HG03108 (cell line): ENCODE results near the gene ADAMTSL1.

Experiments
- ATAC-seq: cut with Tn5 transposase; IDR thresholded peaks from one replicate; pipeline ENCODE4 v1.9.1; 2021; ENCODE audit warnings: moderate library complexity; ENCODE audit not compliant: unreplicated experiment

The ADAMTSL1 gene

GRCh38 chr9:18795947-18796671 is 322.2 kb downstream of the ADAMTSL1 start:
- no peak for ATAC-seq

- ATAC-seq = no peak
These were observed 322.8 kb downstream of the ADAMTSL1 start for GRCh38 chr9:18796696-18797270.

- ATAC-seq = no peak
These were observed 324.2 kb downstream of the ADAMTSL1 start for GRCh38 chr9:18798106-18798505.

GRCh38 chr9:18798508-18799290 is 324.7 kb downstream of the ADAMTSL1 start:
- ATAC-seq = no peak

- no peak for ATAC-seq
These were observed 325.5 kb downstream of the ADAMTSL1 start for GRCh38 chr9:18799428-18799827.

- no peak for ATAC-seq
These were observed 326.6 kb downstream of the ADAMTSL1 start for GRCh38 chr9:18800579-18800978.

GRCh38 chr9:18805386-18805785 is 331.4 kb downstream of the ADAMTSL1 start:
- ATAC-seq = no peak

- ATAC-seq = no peak
These were observed 332.5 kb downstream of the ADAMTSL1 start for GRCh38 chr9:18806232-18807080.

GRCh38 chr9:18810581-18810980 is 336.6 kb downstream of the ADAMTSL1 start:
- ATAC-seq = no peak

GRCh38 chr9:18811171-18811570 is 337.2 kb downstream of the ADAMTSL1 start:
- no peak for ATAC-seq

- ATAC-seq = no peak
These were observed 345.5 kb downstream of the ADAMTSL1 start for GRCh38 chr9:18819418-18819817.

- no peak for ATAC-seq
These were observed 346.7 kb downstream of the ADAMTSL1 start for GRCh38 chr9:18820566-18821095.

- no peak for ATAC-seq
These were observed 347.8 kb downstream of the ADAMTSL1 start for GRCh38 chr9:18821788-18822187.

GRCh38 chr9:18822850-18823249 is 348.9 kb downstream of the ADAMTSL1 start:
- ATAC-seq = no peak

GRCh38 chr9:18824095-18824666 is 350.2 kb downstream of the ADAMTSL1 start:
- no peak for ATAC-seq

- no peak for ATAC-seq
These were observed 351.8 kb downstream of the ADAMTSL1 start for GRCh38 chr9:18825656-18826170.

- ATAC-seq = no peak
These were observed 352.3 kb downstream of the ADAMTSL1 start for GRCh38 chr9:18826248-18826647.

GRCh38 chr9:18829066-18829465 is 355.1 kb downstream of the ADAMTSL1 start:
- ATAC-seq = no peak

GRCh38 chr9:18829873-18830272 is 355.9 kb downstream of the ADAMTSL1 start:
- ATAC-seq = no peak

- peak; percentile 66 for ATAC-seq
These were observed 360.9 kb downstream of the ADAMTSL1 start for GRCh38 chr9:18834740-18835361.
